GM13976 (cell line): ENCODE measurements around the gene C10orf62.

Source experiments
- DNase-seq: peaks from one replicate; pipeline ENCODE4 v3.0.0; 2012; ENCODE audit warnings: low spot score
- CTCF ChIP-seq: IDR thresholded peaks from 2 replicates; pipeline ENCODE4 v1.5.1; 2012; ENCODE audit warnings: borderline replicate concordance, mild to moderate bottlenecking; ENCODE audit not compliant: insufficient read depth; ENCODE audit errors: extremely low read depth, missing control alignments, control extremely low read depth
- in situ Hi-C: fragments of 300-500 bp; cut with MboI; formaldehyde crosslinking; loops from one replicate; pipeline ENCODE4 v1.12.0; 2022; ENCODE audit warnings: low sequenced_read_pairs, mixed read lengths, inconsistent platforms; ENCODE audit not compliant: unreplicated experiment

The C10orf62 gene

GRCh38 chr10:97567891-97568290 lies 21.6 kb upstream of the C10orf62 start:
- no peak for DNase-seq
- in situ Hi-C loops, result no loop called here

GRCh38 chr10:97570146-97570788 lies 19.3 kb upstream of the C10orf62 start:
- in situ Hi-C loops, result no loop called here

More at GRCh38 chr10:97567891-97568290, 21.6 kb upstream of the C10orf62 start:
- TF ChIP-seq CTCF, result no peak

GRCh38 chr10:97570789-97571471 lies 18.6 kb upstream of the C10orf62 start:
- DNase-seq, result no peak
- in situ Hi-C loops, result no loop called here
- TF ChIP-seq CTCF, result no peak

More at GRCh38 chr10:97570146-97570788, 19.3 kb upstream of the C10orf62 start:
- TF ChIP-seq CTCF, result no peak
- DNase-seq, result no peak

- no peak for TF ChIP-seq CTCF
- in situ Hi-C loops, result no loop called here
- DNase-seq, result no peak
Observed at GRCh38 chr10:97571622-97572021, 17.9 kb upstream of the C10orf62 start.

GRCh38 chr10:97572214-97572989 lies 17.1 kb upstream of the C10orf62 start, which contains the start of gene ANKRD2:
TSS of gene ANKRD2 (plus strand) at chr10:97572779. CDS start at chr10:97572789, 10 bp downstream.
- peak; percentile 88 for DNase-seq
- TF ChIP-seq CTCF, result peak; percentile 66
- in situ Hi-C loops, result no loop called here

- DNase-seq, result no peak
- in situ Hi-C loops, result no loop called here
- TF ChIP-seq CTCF, result no peak
Observed at GRCh38 chr10:97573021-97573420, 16.5 kb upstream of the C10orf62 start.
